HG03135 (cell line): ENCODE results near the gene DAPK1.

Experiments used
- ATAC-seq: cut with Tn5 transposase; IDR thresholded peaks from one replicate; pipeline ENCODE4 v1.9.1; 2021; ENCODE audit warnings: mild to moderate bottlenecking, moderate library complexity; ENCODE audit not compliant: unreplicated experiment

DAPK1 gene

GRCh38 chr9:87706066-87706739, 208.5 kb downstream of the DAPK1 start:
- ATAC-seq: no peak

GRCh38 chr9:87707805-87708506, 210.3 kb downstream of the DAPK1 start:
- ATAC-seq: no peak

GRCh38 chr9:87708546-87708945, 210.9 kb downstream of the DAPK1 start:
- ATAC-seq: no peak

- no peak for ATAC-seq
Measured at GRCh38 chr9:87708986-87709728, 211.5 kb downstream of the DAPK1 start.

- no peak for ATAC-seq
Measured at GRCh38 chr9:87710443-87710842, 212.8 kb downstream of the DAPK1 start.

DNA sequence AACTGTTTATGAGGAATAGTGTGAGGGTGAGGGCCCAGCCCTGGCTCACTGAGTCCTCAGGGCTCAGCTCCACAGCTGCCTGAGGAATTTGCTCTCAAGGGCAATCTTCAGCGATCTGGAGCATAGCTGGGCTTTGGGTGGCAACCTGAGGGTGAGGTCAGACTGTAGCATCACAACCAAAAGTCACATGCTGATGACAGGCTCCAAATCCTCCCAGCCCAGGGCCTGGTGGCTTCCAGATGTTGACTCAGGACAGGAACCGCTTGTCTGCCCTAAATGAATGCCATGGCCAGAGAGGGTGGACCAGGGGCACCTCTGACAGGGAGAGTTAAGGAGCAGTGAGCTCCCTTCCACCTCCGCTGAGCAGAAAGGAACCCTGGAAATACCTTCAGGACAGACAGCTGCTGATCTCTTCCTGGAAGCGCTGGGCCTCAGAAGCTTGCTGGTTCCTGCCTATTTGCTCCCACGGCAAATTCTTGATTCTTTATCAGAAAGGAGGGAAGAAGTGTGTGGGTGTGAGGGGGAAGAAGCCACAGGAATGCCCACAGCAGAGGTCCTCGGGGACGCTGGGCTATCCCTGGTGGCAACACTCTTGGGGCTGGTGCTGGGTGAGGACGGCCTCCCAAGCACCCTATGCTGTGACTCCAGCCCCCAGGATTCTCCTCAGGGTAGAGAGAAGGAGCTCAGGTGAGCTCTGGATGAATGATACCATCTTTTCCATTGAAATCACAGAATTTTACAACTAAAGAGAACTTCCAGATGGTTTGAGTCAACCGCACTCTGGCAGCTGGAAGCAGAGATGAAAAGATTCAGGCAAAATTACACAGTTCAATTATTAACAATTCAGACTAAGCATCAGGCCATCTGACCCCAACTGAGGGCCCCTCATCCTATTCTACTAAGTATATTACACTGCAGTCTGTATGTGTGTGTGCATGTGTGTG, 214.5 kb downstream of the DAPK1 start:
- no peak for ATAC-seq

DNA sequence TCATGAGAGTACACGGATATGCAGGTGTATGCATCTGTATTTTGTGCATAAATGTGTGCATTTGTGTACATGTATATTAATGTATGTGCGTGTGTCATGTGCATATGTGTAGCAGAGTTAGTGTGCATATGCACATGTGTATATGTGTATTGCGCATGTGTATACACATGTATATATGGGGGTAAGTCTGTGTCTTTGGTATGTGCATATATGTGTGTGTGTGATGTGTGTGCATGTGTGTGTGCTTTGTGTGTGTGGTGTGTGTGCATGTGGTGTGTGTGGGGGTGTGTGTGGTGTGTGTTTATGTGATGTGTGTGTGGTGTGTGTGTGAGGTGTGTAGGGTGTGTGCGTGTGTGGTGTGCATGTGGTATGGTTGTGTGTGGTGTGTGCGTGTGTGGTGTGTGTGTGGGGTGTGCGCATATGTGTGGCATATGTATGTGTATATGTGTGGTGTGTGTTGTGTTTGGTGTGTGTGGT, 215.2 kb downstream of the DAPK1 start:
- no peak for ATAC-seq

GRCh38 chr9:87713278-87713987, 215.8 kb downstream of the DAPK1 start:
- ATAC-seq: no peak

DNA sequence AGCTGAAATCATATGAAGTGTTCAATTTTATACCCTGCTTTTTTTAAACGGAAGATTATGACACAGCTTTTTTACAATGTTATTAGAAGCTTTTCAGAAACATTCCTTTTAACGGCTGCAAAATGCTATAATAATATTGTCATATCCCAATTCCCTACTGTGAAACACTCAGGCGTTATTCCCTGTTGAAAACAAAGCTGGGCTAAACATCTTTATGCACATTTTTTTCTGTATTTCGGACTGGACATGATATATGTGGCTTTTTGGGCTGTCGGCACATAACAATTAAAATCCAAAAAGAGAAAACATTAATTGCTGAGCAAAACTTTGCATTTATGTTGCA, 216.3 kb downstream of the DAPK1 start:
- no peak for ATAC-seq

GRCh38 chr9:87714819-87715218, 217.2 kb downstream of the DAPK1 start:
- no peak for ATAC-seq

- no peak for ATAC-seq
Measured at GRCh38 chr9:87716141-87716540, 218.5 kb downstream of the DAPK1 start.

DNA sequence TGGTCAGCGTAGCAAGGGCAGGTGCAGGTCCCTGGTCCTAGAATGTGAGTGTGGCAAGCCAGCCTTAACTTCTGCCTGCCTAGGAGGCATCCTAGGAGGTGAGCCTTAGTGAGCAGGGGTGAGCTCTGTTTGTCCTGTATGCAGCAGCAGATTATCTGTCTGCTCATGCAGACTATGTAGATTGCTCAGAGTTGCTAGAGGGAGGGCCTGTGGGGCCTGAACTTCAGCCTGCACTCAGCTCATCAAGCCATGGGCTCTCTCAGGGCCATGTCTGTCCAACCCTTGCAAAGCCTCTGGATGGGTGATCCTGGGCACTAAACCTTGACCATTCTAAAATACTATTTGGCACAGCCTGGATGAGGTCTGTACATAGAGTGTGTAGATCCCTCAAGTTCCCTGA, 219.8 kb downstream of the DAPK1 start:
- ATAC-seq: no peak

- ATAC-seq: no peak
Measured at GRCh38 chr9:87718231-87718630, 220.6 kb downstream of the DAPK1 start.

DNA sequence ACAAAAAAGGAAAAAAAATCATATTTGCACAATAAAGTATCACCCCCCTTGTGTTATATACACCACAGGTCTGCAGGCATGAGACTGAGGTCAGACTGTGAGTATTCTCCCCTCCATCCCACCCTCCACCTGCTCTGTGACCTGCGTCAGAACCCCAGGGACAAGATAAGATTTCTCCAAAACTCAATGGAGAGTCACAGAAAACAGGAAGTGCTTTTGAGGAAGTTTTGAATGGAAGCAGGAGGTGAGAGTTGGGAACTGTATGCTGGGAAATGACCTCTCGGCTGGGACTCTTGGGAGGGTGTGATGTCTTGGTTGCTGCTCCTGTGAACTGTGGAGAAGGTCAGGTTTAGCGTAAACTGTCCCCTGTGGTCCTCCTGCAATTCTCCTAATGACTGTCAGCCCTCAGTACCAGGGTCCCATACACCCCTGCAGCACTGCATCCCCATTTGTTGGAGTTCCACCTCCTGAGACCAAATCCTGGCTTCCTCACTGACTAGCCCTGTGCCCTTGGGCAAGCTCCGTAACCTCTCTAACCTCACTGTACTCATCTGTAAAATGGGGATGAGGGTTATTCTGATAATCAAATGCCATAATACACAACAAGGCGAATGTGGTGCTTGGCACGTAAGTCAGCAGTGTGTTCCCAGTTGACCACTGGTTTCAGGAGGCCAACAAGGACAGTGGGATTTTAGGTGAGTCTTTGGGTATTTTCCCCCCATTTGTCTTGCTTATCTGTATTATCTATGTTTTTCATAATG, 221.4 kb downstream of the DAPK1 start:
- ATAC-seq: no peak

DNA sequence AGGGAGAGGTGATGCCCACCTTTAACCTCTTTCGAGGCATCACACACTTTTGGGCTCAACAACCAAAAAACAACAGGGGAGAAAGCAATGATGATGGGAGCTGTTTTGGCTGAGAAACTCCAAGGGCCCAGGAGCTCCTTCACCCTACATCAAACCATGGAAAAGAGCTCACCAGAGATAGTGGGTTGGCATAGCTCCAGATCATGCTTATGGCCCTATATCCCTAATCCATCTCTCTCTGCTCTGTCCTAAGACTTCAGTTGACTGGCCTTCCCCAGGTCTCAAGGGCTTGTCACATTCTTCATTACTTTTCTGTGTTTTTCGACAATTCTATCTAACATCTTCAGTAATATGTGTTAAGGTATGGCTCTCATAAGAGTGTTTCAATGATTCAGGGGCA, 222.5 kb downstream of the DAPK1 start:
- no peak for ATAC-seq

GRCh38 chr9:87722393-87723088, 224.9 kb downstream of the DAPK1 start:
- no peak for ATAC-seq

DNA sequence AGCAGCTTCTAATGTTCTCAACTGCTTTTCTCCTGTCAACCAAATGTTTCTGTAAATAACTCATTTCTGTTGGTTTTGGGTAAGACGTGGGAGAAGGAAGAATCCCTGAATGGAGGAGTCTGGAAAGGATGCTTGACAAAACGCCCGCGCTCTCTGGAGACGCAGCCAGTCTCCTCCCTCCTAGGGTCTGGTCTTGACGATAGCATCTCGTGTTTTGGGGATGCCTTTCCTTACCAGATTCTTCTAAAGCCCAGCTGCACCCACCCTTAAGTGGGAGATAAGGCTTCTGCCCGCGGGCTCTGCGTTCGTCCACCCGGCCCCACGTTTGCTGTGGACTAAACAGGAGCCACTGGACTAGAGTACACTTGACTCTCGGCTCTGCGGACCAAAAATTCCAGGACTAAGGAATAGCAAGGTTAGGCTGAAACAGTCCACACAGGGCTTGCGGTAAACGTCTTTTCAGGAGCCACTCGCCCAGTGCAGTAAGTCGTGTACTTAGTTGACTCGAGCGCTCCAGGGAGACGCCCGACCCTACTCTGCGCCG, 227.8 kb downstream of the DAPK1 start:
- no peak for ATAC-seq

DNA sequence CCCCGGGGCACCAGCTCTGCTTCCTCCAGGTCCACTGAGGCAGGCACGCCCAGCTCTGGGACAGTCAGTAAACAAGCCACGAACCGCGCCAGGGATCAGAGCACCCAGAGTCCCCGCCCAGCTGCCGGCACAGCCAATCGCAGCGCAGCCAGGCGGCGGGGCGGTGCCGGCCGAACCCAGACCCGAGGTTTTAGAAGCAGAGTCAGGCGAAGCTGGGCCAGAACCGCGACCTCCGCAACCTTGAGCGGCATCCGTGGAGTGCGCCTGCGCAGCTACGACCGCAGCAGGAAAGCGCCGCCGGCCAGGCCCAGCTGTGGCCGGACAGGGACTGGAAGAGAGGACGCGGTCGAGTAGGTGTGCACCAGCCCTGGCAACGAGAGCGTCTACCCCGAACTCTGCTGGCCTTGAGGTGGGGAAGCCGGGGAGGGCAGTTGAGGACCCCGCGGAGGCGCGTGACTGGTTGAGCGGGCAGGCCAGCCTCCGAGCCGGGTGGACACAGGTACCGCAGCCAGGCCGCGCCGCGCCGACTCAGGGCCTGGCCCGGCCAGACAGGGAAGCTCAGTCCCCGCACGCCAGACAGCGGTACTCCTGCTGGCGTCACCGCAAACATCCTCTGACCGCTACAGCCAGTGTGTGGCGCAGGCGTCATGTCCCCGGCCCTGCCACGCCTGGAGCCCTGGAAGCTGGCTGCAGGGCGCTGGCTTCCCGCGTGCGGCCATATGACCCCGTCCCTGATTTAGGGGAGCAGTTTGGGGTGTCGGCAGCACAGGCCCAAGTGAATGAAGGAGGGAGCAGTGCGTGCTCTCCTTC, 228.4 kb downstream of the DAPK1 start, which contains the start of gene CTSL:
Gene CTSL (plus strand): TSS at position 220 of the 810 bp plus-strand sequence. CDS start 1,485 bp downstream, outside the sequence.
- ATAC-seq: no peak
